Prostate gland (tissue), 2 donors: ENCODE results near the gene ABCC2.

ENCODE experiments used
- POLR2AphosphoS5 ChIP-seq: sonication (generic); formaldehyde crosslinking; IDR thresholded peaks from one replicate; pipeline ENCODE4 v1.6.1; 2017; ENCODE audit warnings: antibody characterized with exemption
- TF ChIP-seq, protein P1 (sequence below), 4 experiments: fragments of 200-600 bp in 2 of 4; fragments of 450-650 bp in 2 of 4; sonication (generic) in 2 of 4; IDR thresholded peaks; 1 replicate in 3 of 4; 2 replicates in 1 of 4; pipeline ENCODE4 v1.5.1; 2016 to 2019; ENCODE audit warnings: antibody characterized with exemption in 4 of 4, mild to moderate bottlenecking in 2 of 4, moderate library complexity in 2 of 4

DNA sequence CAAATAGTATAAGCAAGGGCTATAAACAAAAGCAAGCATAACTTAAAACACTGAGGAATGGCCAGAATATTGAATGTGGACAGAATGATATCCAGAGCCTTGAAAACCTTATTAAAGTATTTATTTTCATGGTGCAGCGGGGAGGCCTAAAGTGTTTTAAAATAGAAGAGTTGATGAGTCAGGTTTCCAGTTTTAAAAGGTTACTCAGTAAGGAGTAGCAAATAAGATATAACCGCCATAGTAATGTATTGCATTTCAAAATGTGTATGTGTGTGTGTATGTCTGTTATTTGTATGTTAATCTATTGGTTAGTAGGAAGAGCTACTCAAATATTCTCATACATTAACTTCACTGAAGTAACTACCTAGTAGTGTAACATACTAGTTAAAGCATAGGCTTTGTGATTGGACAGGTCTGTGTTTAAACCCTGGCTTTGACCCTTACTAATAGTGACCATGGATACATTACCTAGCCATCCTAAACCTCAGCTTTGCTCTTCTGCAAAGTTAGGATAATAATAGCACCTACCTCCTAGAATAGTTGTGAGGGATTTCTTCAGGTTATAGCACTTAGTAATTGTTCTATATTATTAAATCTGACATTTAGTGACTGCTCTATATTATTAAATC lies 33.5 kb upstream of the ABCC2 start:
- no peak for TF ChIP-seq POLR2AphosphoS5
- TF ChIP-seq, protein P1, sequence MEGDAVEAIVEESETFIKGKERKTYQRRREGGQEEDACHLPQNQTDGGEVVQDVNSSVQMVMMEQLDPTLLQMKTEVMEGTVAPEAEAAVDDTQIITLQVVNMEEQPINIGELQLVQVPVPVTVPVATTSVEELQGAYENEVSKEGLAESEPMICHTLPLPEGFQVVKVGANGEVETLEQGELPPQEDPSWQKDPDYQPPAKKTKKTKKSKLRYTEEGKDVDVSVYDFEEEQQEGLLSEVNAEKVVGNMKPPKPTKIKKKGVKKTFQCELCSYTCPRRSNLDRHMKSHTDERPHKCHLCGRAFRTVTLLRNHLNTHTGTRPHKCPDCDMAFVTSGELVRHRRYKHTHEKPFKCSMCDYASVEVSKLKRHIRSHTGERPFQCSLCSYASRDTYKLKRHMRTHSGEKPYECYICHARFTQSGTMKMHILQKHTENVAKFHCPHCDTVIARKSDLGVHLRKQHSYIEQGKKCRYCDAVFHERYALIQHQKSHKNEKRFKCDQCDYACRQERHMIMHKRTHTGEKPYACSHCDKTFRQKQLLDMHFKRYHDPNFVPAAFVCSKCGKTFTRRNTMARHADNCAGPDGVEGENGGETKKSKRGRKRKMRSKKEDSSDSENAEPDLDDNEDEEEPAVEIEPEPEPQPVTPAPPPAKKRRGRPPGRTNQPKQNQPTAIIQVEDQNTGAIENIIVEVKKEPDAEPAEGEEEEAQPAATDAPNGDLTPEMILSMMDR (IDR thresholded peaks at IDR 0.05): no peak
